HG02798 (cell line): ENCODE measurements around the gene PIAS1.
"Not testable (repeated sequence)": the region's sequence is repeated elsewhere in the genome, so short reads cannot be mapped to it uniquely, and the experiment has no call there.

Experiments used
- ATAC-seq: cut with Tn5 transposase; IDR thresholded peaks from one replicate; pipeline ENCODE4 v1.9.1; 2021; ENCODE audit warnings: mild to moderate bottlenecking; ENCODE audit not compliant: unreplicated experiment, poor library complexity

Gene PIAS1

DNA sequence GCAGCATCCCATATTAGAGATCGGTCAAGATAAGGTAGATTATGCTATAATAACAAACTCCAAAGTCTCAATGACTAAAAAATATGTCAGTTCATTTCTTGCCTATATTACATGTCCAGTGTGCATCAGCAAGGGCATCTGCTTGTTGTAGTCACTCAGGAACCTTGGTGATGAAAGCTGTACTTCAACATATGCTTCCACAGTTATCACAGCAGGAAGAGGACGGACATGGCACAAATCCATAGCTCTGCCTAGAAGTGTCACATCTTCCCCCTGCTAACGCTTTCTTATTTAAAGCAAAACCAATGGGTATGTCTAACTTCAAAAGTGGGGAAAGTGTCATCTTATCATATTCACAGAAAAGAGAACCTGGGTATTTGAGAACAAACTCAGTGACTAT, 20.0 kb upstream of the PIAS1 start:
- no peak for ATAC-seq

DNA sequence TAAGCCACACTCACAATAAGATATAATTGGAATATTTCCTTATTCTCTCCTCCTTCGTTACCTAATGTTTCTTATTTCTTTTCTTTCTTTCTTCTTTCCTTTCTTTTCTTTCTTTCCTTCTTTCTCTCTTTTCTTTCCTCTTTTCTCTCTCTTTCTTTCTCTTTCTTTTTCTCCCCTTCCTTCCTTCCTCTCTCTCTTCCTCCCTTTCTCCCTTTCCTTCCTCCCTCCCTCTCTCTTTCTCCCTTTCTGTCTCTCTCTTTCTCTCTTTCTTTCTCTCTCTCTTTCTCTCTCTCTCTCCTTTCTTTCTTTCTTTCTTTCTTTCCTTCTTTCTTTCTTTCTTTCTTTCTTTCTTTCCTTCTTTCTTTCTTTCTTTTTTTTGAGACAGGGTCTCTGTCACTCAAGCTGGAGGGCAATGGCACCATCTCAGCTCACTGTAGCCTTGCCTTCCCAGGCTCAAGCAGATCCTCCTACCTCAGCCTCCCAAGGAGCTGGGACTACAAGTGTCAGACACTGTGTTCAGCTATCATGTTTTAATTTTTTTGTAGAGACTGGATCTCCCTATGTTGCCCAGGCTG, 19.3 kb upstream of the PIAS1 start:
- ATAC-seq = no peak

DNA sequence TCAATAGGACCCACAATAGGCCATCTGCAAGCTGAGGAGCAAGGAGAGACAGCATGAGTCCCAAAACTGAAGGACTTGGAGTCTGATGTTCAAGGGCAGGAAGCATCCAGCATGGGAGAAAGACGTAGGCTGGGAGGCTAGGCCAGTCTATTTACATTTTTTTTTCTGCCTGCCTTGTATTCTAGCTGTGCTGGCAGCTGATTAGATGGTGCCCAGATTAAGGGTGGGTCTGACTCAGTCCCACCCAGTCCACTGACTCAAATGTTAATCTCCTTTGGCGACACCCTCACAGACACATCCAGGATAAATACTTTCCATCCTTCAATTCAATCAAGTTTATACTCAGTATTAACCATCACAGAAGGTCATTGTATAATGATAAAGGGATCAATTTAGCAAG, 15.9 kb upstream of the PIAS1 start:
- no peak for ATAC-seq

DNA sequence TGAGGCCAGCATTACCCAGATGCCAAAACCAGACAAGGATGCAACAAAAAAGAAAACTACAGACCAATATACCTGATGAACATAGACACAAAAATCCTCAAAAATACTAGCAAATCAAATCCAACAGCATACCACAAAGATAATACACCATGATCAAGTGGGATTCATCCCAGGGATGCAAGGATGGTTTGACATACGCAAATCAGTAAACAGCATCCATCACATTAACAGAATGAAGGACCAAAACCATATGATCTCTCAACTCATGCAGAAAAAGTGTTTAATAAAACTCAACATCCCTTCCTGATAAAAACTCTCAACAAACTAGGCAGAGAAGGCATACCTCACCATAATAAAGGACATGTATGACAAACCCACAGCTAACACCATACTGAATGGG, 14.0 kb upstream of the PIAS1 start:
- ATAC-seq = no peak

DNA sequence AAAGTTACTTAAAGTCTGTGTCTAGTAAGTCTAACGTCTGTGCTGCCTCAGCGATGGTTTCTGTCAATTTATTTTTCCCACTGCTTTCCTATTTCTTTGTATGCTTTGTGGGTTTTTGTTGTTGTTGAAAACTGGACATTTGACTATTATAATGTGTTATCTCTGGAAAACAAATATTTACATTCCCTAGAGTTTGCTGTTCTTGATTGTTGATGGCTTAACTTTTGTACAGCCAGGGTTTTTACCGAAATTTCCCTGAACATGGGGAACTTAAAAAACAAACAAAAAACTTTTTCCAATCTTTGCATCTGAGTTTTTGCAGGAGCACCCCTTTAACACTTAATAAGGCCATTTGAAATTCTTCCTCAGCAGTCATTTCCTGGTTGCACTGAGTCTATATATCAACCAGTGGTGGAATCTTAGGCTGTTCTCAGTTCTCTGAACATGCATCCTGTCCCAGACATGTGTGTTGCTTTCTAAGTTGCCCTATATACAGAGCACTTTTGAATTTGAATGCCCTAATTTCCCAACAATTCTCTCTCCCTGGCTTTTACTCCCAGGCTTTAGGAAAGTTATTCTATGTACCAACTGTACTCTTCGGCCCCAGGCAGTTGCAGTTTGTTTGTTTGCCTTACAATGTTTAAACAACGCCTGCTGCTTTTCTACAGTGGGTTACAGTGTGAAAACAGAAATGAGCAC, 11.8 kb upstream of the PIAS1 start:
- ATAC-seq = no peak

DNA sequence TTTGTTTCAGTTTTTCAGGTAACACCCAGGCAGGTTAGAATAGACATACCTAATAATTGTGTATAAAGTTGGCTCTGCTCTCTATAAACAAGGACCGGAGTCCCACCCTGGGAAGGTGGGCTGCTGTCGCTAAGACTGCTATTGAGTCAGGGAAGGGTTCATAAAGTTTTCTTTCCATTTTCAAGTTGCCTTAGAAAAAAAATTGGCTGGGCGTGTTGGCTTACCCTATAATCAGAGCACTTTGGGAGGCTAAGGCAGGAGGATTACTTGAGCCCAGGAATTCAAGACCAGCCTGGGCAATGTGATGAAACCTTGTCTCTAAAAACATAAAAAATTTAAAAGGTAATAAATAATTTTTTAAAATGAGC, 11.3 kb upstream of the PIAS1 start:
- ATAC-seq = no peak

DNA sequence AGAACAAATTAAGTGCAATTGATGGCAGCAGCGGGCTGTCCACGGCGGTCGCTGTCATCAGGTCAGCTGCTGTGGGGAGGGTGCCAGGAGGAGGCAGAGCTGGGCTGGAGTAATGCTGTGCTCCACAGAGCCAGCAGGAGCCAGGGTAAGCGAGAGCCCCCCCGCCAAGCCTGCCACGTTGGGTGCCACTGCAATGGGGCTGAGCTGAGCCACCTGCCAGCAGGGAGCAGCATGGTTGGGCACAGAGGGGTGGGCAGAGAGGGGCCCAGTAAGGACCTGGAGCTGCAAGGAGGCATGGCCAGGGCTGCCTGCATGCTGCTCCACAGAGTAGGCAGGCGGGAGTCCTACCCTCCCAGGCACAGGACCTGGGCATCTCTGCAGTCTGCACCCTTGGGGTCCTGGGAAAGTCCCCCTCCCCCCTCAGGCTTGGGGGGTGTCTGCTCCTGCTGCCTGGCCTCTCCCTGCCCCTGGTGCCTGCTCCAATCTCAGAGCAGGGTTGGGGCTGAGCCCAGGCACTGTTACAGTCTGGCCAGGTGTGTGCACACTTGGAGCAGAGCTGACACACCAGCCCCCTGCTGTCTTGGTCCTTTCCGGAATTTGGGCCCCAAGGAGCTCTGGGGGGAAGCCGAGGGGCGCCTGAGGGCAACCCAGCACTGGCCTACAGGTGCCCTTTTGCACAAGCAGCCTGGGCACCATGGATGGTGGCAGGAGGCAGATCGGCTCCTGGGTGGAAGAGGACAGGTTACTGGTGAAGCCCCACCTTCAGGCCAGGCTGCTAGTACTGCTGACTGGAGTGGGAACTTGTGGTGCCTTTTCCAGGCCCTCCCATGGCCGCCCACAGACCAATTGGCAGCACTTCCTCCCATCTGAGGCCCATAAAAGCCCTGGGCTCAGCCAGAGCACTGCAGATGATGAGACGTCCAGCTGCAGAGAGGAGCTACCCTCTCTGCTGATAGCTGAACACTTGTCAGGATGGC, 8.5 kb upstream of the PIAS1 start:
- ATAC-seq = no peak

DNA sequence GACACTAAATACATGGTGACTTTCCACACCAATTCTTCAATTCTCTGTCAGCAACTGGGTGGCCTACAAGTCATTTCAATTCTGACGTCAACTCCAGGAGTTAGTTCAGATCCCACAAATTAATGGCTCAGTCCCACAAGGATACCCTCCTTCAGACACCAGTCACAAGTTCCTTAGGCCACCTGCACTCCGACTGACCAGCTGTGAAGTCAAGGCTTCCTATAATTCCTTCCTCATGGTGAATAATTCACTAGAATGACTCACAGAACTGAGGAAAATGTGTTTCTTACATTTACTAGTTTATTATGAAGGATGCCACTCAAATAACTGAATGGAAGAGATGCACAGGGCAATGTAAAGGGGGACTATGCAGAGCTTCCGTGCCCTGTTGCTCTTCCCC, 6.3 kb upstream of the PIAS1 start:
- no peak for ATAC-seq

DNA sequence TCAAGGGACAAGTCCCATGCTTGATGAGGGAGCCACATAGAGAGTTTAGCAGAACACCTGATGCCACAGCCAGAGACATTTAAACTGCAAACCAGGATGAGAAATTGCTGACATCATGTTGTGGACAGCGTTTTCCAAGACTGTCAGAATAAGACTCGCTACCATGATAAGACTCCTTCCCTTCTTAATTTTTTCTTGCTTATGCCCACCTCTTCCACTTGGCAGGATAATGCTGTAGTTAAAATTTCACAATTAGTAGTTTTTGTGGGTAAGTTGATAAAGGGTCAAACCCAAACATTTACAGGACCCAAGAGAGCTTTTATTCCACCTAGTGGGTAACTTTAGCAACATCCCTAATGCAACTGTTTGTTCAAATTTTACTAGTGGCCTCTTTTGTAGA, 3.0 kb upstream of the PIAS1 start:
- no peak for ATAC-seq

DNA sequence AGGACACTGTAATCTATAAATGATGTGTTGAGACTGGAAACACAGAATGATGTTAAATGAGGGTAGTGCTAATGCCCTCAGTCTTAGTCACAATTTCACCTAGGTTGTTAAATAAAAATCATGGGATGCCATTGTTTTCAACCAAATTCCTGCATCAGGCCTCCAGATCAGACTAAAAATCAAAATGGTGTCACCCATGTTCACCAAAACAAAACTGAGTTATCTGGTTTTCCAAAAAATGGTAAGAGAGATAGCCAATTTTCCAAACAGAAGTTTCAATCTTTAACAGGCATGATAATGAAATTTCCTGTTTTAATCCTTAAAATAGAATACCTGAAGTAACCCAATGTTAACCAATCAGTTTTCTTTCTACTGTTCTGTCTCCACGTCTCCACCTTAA, 2.2 kb upstream of the PIAS1 start:
- ATAC-seq = no peak

DNA sequence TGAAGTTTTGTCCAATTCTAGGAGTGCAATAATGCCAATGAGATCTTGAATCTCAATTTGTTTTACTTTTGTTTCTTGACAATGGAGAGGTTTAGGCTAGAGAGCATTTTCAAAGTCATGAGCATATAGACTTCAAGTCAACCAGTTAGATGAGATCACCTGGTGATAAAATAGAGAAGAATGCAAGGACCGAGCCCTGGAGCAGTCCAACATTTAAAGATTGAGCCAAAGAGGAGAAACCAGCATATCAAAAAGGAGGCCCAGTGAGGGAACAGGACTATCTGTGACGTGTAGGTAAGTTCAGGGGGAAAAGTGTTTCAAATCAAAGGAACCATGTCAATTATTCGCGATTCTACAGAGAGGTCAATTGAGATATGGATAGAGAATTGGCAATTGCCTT, 1.7 kb upstream of the PIAS1 start:
- no peak for ATAC-seq

DNA sequence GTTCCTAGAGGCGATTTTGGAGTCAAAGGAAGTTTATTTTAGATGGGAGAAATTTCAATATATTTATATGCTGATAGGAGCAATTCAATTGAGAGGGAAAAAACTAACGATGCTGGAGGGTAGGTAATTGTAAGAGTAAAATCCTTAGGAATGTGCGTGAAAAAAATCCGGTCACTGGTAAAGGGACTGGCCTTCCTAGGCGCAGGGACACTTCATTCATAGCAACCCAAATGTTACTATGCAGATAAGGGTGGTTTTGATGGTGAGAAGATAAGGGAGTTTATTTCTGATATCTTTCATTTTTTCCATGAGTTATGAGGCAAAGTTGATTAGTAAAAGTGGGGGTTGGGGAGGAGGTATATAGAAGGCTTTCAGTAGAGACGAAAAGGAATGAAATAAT, 1.1 kb upstream of the PIAS1 start:
- no peak for ATAC-seq

DNA sequence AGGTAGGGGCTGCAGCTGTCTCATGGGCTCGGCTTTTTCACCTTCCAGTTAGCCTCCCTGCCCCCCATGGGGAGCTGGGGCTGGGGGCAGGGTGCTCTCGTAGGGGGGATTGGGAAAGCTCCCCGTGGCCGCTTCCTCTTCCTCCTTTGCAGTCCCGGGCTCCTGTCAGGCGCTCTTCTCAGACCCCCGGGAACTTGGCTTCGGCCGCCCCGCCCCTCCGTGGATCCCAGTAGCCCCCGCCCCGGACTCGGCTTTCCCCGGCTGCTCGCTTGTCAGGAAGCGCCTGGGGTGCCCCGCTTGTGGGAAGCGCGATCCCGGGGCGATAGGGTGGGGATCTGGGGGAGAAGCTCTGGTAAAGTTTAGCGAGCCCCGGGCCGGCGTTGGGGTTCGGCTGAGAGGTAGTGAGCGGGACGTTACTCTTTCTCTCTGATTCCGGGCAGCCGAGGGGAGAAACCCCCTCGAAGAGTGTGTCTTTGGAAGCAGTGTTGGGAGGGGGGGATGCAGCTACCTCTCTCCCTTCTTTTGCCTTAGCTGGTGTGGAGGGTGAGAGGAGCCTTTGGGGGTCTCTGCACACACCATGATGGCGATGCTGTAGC, 611 bp downstream of the PIAS1 start:
- ATAC-seq = peak; percentile 28

DNA sequence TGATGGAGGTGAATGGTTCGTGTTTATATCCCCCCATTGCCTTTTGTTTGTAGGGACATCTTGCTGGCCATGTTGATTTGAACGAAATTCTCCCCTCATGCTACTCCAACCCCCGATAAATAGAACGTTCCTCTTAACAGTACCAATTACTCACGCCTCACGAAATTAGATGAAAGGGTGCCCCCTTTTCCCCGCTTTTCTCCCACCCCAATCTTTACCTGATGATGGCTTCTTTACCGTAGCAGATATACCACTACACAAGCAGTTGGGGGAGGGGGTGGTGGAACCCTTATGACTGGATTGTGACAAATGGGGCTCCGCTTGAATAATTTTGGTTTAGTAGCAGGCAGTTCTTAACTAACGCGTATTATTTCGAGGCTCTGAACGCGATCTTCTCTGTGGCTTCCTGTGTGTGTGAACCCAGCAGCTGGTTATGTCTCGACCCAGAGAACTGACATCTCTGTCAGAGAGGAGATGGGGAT, 1.1 kb downstream of the PIAS1 start:
- ATAC-seq = peak; percentile 33

DNA sequence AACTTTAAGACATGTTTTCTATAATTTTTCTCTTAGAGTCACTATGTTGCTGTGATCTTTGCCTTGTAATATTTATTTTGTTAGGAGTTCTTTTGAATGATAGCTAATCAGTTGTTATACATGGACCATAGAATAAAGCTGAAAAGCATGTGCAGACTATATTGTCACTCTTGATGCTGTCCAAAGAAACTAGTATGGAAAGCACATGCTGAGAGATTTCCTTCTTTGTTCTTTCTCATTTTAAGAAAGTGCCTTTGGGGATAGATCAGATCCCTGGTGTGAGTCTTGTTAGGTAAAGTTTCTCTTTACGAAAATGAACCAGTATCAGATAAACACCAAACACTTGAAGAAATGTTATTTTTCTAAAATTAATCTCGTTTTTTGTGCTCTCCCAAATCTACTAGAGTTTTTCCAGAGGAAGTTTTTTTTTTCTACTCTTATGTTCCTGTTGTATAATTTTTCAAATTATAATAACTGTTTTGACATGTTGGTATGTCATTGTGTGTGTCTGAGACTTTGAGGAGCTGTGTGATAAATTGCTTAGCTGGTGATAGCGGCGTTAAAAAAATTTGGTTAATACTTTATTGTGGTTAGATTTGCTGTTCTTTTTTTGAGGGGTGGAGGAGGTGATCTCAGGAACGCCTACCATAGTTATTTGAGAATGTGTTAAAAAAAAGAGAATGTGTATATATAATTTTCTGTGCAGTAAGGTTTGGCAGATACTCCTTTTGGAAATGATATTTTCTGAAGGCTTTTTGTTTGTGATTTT, 2.2 kb downstream of the PIAS1 start:
- no peak for ATAC-seq

DNA sequence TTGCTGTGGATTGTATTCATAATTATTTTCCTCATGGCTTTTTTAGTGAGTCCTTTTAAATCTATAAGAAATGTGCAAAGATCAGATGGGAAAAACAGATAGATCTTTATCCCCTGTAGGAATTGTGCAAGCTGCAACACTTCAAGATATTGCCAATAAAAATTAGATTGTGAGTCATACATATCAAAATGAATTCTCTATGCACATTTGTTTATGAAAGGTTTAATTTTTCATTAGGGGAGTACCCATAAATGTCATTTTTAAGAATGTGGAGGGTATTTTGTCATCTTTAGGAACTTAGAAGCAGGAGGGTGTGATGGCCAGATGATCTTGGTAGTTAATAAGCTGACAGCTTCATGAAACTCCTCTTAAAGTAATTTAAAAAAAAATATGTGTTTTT, 2.9 kb downstream of the PIAS1 start:
- no peak for ATAC-seq

DNA sequence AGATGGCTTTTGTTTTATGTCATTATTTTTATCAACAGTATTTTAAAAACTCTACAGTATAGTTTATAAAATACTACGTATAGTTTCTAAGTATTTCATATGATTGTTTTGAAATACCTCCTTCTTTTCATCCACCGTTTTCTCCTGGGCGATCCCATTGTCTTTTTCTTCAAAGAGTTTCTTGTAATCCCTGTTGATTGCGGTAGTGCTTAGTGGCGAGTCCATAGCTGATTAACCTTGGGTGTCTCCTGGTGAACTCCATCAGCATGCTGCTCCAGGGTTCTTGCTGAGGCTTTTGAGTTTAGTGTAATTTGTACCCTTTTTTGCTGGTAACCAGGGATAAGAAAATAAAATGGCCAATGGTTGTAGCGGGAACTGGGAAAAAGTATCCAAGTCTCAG, 3.6 kb downstream of the PIAS1 start:
- ATAC-seq = no peak

DNA sequence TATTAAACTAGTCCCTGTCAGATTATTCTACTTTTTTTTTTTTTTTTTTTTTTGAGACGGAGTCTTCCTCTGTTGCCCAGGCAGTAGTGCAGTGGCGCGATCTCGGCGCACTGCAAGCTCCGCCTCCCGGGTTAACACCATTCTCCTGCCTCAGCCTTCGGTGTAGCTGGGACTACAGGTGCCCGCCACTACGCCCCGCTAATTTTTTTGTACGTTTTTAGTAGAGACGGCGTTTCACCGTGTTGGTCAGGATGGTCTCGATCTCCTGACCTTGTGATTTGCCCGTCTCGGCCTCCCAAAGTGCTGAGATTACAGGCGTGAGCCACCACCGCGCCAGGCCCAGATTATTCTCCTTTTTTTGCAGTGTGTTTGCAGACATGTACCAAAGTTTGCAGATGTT, 4.9 kb downstream of the PIAS1 start:
- ATAC-seq = not testable (repeated sequence)

DNA sequence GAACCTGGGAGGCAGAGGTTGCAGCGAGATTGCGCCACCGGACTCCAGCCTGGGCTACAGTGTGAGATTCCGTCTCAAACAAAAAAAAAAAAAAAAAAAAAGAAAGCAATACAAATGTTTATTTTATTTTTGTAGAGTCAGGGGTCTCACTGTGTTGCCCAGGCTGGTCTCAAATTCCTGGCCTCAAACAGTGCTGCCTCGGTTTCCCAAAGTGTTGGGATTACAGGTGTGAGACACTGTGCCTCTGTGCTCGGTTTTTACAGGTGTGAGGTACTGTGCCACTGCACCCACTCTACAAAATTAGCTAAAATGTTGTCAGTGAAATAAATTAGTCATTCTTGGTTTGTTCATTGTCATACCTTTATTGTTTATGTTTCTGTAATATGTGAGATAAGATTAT, 5.5 kb downstream of the PIAS1 start:
- ATAC-seq = no peak

DNA sequence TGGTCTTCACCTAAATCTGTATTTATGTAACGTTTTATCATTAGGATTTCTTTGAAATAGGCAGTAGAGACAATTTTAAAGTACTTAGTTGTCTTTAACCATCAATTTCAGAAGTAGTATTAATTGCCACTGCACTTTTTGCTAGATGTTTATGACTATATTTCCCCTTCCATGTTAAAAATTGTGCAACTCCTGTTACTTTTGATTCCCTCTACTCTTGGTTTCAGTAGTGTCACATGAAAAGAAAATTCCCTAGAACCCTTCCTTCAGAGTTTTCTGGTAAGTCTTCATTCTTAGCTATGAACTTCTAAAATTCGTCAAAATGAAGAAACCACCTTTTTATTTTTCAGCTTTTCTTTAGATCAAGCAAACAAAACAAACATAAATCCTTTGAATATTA, 7.1 kb downstream of the PIAS1 start:
- ATAC-seq = no peak
